CD4-positive, alpha-beta T cell treated with Interleukin-12 subunit alpha and Interleukin-12 subunit beta, for 1 hour (primary cell): ENCODE data around the gene EMC8.
"Not testable (repeated sequence)": the region's sequence is repeated elsewhere in the genome, so short reads cannot be mapped to it uniquely, and the experiment has no call there.

Source experiments
- DNase-seq: peaks from one replicate; pipeline ENCODE4 v3.0.0-alpha.2; 2020

Gene EMC8

GRCh38 chr16:85834741-85835140, 35.4 kb upstream of the EMC8 start:
- no peak for DNase-seq

GRCh38 chr16:85833219-85833920, 34.0 kb upstream of the EMC8 start:
- no peak for DNase-seq

- no peak for DNase-seq
Observed at GRCh38 chr16:85832570-85833218, 33.4 kb upstream of the EMC8 start.

DNA sequence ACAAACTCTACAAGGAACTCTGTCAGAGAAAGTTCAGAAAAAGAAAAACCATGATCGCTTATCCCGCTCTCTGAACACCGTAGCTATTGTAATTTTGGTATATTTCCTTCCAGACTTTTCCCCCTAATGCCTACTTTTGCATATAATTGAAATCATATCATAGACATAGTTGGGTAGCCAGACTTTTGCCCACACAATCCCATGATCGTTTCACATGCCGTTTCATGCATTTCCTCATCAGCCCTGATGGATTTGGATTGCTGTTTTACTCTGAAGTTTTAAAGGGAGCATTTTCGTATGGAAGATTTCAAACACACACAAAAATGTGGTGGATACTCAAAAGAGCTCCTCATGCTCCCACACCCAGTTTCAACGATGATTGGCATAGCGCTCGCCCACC, 31.5 kb upstream of the EMC8 start:
- DNase-seq, result no peak

- no peak for DNase-seq
Observed at GRCh38 chr16:85829751-85830445, 30.6 kb upstream of the EMC8 start.

DNA sequence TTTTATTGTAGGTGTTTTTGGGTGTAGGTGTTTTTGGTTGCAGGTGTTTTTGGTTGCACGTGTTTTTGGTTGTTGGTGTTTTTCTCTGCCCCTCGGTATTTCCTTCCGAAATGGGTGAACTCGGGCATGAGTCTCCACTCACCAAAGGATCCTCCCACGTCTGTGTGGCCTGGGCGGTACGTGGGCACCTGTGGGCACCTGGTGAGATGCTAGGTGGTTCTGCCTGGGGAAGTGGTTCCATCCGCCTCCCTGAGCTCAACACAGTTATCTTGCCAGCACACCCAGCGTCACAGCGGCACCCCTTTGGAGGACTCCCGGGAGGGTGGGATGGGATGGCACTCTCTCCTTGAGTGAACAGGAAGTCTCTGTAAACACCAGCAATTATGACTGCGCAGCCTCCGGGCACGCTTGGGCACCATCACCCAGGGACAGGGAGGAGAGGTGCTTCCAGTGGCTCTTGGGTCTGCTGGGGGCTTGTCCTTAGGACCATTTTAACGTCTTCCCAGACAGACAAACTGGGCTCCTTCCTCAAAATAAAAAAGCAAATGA, 29.9 kb upstream of the EMC8 start:
- DNase-seq, result no peak

GRCh38 chr16:85828166-85828565, 28.8 kb upstream of the EMC8 start:
- no peak for DNase-seq

DNA sequence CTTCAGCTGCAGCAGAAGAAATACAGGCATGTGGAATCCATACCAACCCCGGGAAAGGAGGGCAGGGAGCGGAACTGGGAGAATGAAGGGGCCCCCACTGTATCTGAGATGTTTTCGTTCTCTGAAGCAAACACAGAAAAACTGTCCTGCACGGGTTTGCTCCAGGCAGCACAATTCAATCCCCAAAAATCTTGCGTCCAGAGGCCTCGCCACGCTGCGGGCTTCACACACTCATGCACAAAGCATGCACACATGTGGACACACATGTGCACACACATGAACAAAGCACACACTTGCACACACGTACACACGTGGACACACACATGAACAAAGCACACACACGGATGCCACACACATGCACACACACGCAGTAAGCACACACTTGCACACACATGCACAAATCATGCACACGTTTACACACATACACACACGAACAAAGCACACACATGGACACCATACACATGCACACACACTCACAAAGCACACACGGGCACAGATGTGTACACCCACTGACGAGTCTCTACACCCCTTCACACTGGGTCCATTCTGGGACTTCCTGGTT, 27.4 kb upstream of the EMC8 start:
- DNase-seq, result no peak

DNA sequence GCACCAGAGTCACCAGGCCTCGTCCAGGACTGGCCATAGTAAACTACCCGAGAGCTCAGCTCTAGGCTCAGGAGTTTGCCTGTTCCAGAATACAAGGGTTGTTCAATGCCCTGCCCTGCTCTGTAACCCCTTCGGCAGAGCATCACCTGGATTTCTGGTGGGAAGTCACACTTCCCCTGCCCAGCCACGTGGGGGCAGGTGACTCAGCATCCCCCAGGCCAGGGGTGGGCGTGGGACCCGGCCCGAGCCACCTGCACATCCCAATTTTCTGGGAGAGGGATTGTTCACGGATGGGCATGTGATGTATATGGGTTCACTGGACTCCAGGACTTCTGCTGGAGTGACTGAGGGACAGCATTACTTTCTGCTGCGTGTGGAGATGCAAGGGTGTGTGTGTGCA, 26.0 kb upstream of the EMC8 start:
- no peak for DNase-seq

- no peak for DNase-seq
Observed at GRCh38 chr16:85824161-85825135, 25.1 kb upstream of the EMC8 start.

GRCh38 chr16:85823328-85823920, 24.1 kb upstream of the EMC8 start:
- no peak for DNase-seq

- DNase-seq, result no peak
Observed at GRCh38 chr16:85822145-85822544, 22.8 kb upstream of the EMC8 start.

DNA sequence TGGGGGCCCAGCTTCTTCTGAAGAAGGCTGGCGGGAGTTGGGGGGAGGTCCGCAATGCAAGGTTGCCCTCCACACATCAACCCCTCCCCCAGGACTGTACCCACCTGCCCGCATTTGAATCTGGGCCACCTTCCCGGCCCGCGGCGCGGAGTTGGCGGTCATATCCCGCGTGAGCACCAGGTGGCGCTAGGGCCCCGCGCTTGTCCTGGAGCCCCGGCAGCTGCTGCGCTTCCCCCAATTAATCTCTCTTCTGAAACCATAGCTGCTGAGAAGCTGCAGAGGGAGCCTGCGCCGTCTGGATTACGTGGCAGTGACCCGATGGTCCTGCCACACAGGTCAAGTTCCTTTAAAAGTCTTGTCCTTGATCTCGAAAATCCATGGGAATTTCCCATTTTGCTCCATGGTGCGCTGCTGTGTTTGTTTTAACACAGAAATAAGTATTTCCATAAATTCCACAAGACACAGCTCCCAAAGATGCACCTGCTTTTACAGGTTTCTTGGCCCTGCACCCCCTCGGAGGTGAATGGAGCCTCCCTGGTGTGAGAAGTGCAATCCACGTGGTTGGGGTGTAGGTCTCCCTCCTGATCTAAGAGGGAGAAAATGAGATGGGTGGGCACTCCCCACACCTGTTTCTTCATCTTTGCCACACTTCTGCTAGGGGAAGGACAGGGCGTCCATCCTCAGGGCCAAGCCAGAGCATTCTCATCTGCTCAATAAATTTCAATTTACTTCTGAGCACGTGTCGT, 22.2 kb upstream of the EMC8 start:
- peak; percentile 77 for DNase-seq

GRCh38 chr16:85820604-85821372, 21.4 kb upstream of the EMC8 start:
- no peak for DNase-seq

DNA sequence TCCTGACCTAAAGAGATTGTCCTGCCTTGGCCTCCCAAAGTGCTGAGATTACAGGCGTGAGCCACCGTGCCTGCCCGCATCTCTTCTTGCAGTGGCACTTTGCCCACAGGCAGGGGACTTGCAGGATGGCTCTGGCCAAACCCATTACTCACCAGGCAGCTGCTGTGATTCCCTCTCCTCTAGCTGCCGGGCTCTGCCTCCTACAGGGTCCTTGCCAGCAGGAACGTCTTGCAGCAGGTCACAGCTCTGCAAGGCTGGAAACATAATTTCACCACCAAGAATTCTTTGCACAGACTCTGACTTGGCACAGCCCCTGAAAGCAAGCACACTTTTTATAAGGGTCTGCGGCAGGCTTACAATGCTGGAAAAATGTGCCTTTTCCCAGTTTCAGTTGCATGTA, 20.4 kb upstream of the EMC8 start:
- no peak for DNase-seq

- peak; percentile 83 for DNase-seq
Observed at GRCh38 chr16:85819245-85819644, 19.9 kb upstream of the EMC8 start.

DNA sequence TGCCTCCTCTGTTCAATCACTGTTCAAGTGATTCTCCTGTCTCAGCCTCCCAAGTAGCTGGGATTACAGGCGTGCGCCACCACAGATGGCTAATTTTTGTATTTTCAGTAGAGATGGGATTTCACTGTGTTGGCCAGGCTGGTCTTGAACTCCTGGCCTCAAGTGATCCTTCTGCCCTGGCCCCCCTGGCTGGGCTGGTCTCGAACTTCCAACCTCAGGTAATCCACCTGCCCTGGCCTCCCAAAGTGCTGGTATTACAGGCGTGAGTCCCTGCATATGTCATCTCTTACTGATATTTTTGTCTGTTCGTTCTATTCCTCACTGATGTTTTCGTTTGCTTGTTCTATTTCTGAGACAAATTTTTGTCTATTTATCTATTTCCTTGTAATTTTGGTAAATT, 17.9 kb upstream of the EMC8 start:
- DNase-seq, result not testable (repeated sequence)

- no peak for DNase-seq
Observed at GRCh38 chr16:85816159-85816558, 16.8 kb upstream of the EMC8 start.

- no peak for DNase-seq
Observed at GRCh38 chr16:85812811-85813700, 13.7 kb upstream of the EMC8 start.
